ENCODE measurements around the gene RHBDF1.

Gene RHBDF1

GRCh38 chr16:117379-118365 is 45.2 kb upstream of the RHBDF1 start:
- H3K4me3 ChIP-seq (ENCODE audit: low read depth, low read length), result no peak overlapping the region
- peak; percentile 80 for TF ChIP-seq CTCF (conservative IDR thresholded peaks at IDR 0.05; ENCODE audit: low read depth, low read length)
- peak; percentile 44 for DNase-seq (ENCODE audit: low read depth)

- no peak for TF ChIP-seq CTCF (conservative IDR thresholded peaks at IDR 0.05; ENCODE audit: low read depth, low read length)
- no peak overlapping the region for H3K4me3 ChIP-seq (ENCODE audit: low read depth, low read length)
- DNase-seq (ENCODE audit: low read depth), result no peak
Observed at GRCh38 chr16:116015-116414, 43.6 kb upstream of the RHBDF1 start.

GRCh38 chr16:114327-114726 is 41.9 kb upstream of the RHBDF1 start:
- no peak for DNase-seq (ENCODE audit: low read depth)
- no peak for TF ChIP-seq CTCF (conservative IDR thresholded peaks at IDR 0.05; ENCODE audit: low read depth, low read length)
- H3K4me3 ChIP-seq (ENCODE audit: low read depth, low read length), result no peak overlapping the region

GRCh38 chr16:112153-112840 is 39.9 kb upstream of the RHBDF1 start:
- no peak for TF ChIP-seq CTCF (conservative IDR thresholded peaks at IDR 0.05; ENCODE audit: low read depth, low read length)
- DNase-seq (ENCODE audit: low read depth), result no peak
- no peak overlapping the region for H3K4me3 ChIP-seq (ENCODE audit: low read depth, low read length)

- H3K4me3 ChIP-seq (ENCODE audit: low read depth, low read length), result no peak overlapping the region
- TF ChIP-seq CTCF (conservative IDR thresholded peaks at IDR 0.05; ENCODE audit: low read depth, low read length), result peak; percentile 92
- DNase-seq (ENCODE audit: low read depth), result peak; percentile 93
Observed at GRCh38 chr16:106623-107324, 34.3 kb upstream of the RHBDF1 start.

GRCh38 chr16:105521-105920 is 33.1 kb upstream of the RHBDF1 start:
- no peak for DNase-seq (ENCODE audit: low read depth)
- H3K4me3 ChIP-seq (ENCODE audit: low read depth, low read length), result no peak overlapping the region
- no peak for TF ChIP-seq CTCF (conservative IDR thresholded peaks at IDR 0.05; ENCODE audit: low read depth, low read length)
